GM03348 (cell line): ENCODE results near the gene SERPINA3.

ENCODE experiments used
- DNase-seq: peaks from one replicate; pipeline ENCODE4 v3.0.0; 2012; ENCODE audit warnings: low spot score

Gene SERPINA3

DNA sequence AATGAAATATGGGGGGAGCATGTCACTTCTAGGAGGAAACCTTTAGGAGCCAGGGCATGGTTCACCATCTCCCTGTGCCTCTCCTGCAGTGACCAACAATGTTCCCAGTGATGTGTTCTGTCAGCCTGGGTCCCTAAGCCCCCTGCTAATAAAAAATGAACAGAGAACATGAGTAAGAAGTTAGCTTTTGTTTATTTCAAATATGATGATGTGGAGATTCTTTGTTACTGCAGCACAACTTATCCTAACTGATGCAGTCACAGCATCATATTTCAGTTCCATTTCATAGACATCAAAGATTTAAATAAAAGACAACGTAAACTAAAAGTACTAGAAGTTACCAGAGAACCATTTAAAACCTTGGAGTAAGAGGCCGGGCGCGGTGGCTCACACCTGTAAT lies 43.9 kb downstream of the SERPINA3 start:
- no peak for DNase-seq

DNA sequence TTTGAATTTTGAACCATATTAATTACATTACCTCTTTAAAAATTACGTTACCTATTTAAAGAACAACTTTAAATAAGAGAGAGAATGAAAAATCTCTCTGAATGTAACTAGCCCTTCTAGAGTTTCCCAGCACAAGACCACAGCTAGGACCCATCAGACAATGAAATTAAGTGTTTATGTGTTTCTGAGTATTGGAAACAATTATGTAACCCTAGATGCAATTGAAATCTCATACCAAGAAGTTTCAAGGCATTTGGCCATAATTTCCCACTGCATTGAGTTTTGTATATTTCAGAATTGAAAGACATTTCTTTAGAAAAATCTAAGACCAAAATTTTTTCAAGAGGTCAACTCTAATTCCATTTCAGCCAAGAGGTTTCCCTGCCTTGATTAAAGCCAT lies 47.1 kb downstream of the SERPINA3 start:
- DNase-seq, result no peak

DNA sequence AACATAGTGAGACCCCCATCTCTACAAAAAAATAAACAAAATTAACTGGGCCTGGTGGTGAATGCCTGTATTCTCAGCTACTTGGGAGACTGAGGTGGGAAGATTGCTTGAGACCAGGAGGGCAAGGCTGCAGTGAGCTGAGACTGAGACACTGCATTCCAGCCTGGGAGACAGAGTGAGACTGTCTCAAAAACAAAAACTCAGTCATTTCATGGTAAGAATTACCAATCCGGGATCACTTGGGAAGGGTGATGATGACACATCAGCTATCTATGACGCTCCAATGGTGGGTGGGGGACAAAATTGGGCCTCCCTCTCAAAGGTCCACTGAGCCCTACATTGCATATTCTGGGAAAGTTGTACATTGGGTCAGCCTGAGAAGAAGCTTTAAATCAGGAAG lies 47.7 kb downstream of the SERPINA3 start:
- no peak for DNase-seq

DNA sequence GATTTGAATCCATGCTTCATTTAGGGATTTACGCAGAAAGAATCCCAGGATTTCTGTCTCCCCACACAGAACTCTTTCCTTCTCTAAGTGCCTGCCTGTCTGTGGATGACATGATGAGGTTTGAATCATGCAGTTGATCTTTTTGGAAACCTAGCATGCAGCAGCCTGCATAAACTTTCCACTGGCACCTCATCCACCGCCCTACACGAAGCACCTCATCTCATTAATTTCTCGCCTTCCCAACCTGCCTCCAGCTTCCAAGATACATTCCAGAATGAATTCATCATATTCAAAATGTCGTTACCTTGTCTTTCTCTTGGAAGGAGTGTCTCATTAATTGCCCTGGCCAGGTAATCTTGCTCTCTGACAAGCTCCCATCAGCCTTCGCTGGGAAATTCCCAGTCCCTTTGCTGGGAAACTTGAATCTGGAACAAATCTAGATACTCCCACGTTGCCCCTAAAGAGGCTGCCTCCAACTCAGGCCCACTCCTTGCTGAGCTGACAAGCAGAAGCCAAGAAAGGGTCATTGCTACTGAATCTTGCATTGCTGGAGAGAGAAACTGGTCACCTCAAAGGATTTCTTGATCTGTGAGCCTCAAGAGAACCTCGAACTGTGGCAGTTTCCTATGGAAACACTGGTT lies 48.2 kb downstream of the SERPINA3 start:
- DNase-seq, result no peak

DNA sequence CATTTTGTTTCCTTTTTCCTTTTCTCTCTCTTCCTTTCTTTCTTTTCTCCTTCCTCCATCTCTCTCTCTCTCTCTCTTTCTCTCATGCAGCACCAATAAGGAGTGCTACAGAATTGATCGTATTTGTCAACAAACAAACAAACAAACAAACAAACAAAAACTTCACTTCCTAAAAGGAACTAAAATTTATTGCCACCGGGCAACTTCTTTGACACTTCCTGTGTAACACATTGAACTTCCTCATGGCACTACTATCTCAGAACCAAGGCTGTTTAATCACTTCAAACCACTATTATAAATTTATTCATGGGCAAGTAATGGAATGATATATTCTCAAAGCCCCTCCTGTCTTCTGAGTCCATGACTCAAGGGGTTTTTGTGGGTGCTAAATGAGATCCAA lies 51.3 kb downstream of the SERPINA3 start:
- no peak for DNase-seq

DNA sequence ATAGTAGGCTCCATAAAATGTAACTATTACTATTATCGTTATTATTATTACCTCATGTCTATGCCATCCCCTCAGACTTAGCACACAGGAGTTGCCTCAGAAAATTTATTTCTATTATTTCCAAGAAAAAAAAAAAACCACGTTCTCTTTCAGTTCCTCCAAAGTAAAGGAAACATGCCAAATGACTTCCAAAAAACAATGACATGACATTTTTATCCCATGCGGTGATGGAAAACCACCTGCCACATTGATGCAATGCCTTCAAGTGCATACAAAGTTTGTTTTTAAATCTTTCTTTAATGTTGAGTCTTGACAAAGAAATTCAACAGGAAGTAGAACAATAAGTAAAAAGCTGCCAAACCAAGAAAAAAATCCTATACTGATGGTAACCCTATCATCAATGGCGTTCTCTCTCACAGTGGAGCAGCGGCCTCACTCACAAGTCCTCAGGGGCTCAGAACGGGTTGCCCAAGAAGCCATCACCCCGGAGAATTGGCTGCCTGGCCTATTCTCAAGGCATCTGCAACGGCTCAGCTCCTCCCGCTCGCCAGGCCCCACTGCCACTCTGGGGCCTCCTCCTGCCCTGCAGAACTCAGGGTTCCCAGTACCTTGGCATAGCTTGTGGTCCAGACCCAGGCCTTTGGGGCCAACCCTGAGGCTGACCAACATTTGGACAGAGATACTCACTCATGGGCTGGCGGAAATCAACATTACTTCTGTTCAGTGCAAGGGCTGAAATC lies 51.9 kb downstream of the SERPINA3 start:
- DNase-seq, result no peak

DNA sequence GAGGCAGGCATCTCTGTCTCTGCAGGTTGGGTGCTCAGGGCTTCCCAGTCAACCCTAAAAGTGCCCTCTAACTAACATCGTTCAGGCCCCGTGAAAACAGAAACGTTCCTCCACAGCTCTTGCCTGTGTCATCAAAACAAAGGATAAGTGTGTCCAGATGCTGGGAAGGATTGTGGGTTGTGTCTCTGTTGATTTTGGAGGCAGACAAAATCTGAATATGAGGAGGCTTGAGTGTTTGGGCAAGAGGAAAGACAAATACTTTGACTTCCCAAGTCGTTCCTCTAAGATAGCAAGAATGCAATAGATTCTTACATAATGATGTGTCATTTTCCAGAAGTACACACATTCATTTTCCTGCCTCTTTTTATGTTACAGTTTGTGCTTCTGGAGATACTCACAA lies 52.9 kb downstream of the SERPINA3 start:
- peak; percentile 72 for DNase-seq

DNA sequence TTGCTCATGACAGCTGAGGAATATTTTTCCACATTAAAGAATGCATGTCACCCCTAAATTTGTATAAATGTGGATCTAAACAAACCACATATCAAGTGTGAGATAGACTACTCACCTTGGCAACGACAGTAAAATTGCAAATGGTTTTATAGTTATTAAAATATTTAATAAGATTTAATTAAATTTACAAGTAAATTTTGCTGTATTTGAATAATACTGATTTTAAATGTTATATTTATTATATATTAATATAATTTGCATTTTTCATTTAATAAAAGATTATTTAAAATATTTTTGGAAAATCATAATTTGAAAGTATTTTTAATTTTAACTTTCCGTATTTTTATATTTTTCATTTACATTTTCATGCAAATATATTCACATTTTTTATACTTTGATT lies 53.4 kb downstream of the SERPINA3 start:
- no peak for DNase-seq

DNA sequence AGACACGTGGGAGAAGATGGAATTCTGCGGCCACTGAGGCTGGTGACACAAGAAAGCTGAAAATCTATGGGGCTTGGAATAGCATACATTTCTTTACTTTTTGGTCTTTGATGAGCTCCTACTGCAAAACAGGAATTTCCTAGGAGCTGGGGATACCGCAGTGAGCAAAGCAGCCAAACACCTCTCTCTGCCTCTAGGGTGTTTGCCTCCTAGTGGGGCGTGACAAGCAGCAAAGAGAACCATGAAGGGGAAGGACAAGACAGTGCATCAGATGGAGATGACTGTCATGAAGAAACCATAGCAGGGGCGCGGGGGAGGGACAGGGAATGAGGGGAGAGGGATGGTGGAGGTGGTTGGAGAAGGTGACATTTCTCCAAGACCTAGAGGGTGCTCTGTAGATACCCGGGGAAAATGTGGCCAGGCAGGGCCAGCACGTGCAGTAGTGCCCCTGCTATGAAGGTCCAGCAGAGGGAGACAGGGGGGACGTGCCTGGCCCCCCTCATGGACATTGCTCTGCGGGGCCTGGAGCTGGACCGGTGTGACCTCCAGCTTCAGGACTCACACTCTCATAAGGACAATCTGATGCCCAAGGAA lies 58.6 kb downstream of the SERPINA3 start:
- no peak for DNase-seq

DNA sequence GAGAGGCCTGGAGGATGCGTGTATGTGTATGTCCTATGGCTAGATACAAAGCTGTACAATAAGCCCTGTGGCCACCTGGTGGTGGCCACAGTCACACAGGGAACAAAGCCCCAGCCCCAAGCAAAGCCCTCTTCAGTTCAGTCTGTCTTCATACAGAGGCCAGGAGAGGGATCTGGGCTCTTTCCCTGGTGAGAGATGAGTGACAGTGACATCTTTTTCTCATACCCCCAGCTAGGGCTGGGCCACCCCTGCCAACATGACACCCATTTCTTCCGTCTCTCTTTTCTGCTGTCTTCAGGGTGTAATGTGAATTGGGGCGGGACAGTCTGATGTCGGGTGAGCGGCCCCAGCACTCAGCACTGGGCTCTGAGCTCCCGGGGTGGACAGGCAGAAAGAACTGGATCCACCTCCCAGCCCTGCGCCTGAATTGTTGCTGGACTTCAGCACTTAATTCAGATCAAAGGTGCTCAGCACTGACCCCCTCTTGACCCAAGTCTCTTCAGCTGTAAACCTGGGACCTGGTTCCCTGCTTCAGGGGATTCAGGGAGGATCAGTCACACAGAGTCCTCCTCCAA lies 59.8 kb downstream of the SERPINA3 start:
- DNase-seq, result no peak

DNA sequence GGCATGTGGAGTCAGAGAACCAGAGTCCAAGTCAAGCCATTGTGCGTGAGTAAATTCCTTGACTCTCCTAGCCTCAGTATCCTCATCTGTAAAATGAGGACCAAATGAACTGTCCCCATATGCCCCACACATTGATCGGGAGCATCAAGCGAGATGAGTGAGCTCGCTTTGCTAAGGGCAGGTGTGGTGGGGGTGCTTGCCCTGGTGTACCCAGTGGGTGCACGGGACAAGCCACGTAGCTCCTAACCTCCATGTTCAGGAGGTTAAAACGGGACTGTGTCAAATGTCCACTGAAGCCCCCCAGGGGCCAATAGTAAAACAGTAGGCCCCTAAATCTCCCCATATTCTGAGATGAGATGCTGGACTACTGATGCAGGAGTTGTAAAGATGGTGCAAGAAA lies 60.9 kb downstream of the SERPINA3 start:
- no peak for DNase-seq
